ENCODE measurements around the gene EVA1B. TPM values are rescaled to one million over a fixed set of nuclear protein-coding genes. Genes with fewer than 3 reads are reported as not detected.
A peak's percentile ranks its signal among the peaks of the same experiment; 100 is the strongest.

EVA1B gene
- total and polyA plus RNA-seq, 2 of the 4 experiments (the other 2 are of a cell fraction): 49.8 to 64.6 TPM

- Histone ChIP-seq H3K9ac (ENCODE audit: low read depth, low read length) (peak overlapping the region; percentile 18), H4K8ac (ENCODE audit: low read depth in 2 of 2, low read length in 2 of 2) (peak overlapping the region; percentile 78 to 98; a peak in 3 of 4 replicates), H3K14ac (replicated peaks; ENCODE audit: low read depth, low read length) (peak overlapping the region; percentile 87), H4K20me1 (ENCODE audit: insufficient read depth, low read length) (no peaks in the 10 kb centered on the region), H3K23ac (ENCODE audit: low read depth, low read length) (peak overlapping the region; percentile 83; the same call in 1 of the 2 replicates), H2BK120ac (ENCODE audit: low read depth, low read length) (peak overlapping the region; percentile 99), H2AK5ac (ENCODE audit: low read depth, low read length) (peak overlapping the region; percentile 98), H3K4me1 (ENCODE audit: control insufficient read depth, insufficient read depth, low read length) (peaks cover 45% of the 10 kb centered on the region), H3K36me3 (ENCODE audit: control insufficient read depth, insufficient read depth, low read length) (peaks cover 50% of the 10 kb centered on the region), H3K9me1 (ENCODE audit: insufficient read depth, low read length) (peaks cover 37% of the 10 kb centered on the region), H3K4me3 (ENCODE audit: insufficient read depth, low read depth, low read length) (no peak overlapping the region), H3K27ac (ENCODE audit: insufficient read depth, low read length) (peak overlapping the region; percentile 91), H3K9me3 (ENCODE audit: control insufficient read depth, insufficient read depth, low read length) (no peaks in the 10 kb centered on the region), H3K79me1 (ENCODE audit: low read depth in 1 of 2, low read length in 2 of 2) (peaks cover 13 to 73% of the 10 kb centered on the region in 2 experiments; a peak in 3 of 4 replicates), H2BK15ac (ENCODE audit: low read depth, low read length) (peak overlapping the region; percentile 97; the same call in 2 of the 3 replicates), H3K56ac (ENCODE audit: extremely low read depth, insufficient read depth, low read length) (0 out of 2 replicates have a peak overlapping the region, but pooled peaks have one; percentile 6), H3K27me3 (ENCODE audit: control insufficient read depth, insufficient read depth, low read length) (no peaks in the 10 kb centered on the region), H3K4ac (ENCODE audit: low read depth, low read length) (peak overlapping the region; percentile 100), H4K5ac (ENCODE audit: low read depth, low read length) (peak overlapping the region; percentile 43), H2AFZ (replicated peaks; ENCODE audit: low read length, poor library complexity) (no peak overlapping the region), H2AK9ac (replicated peaks; ENCODE audit: low read depth, low read length, poor library complexity) (peak overlapping the region; percentile 90), H4K91ac (ENCODE audit: insufficient read depth, low read depth, low read length) (peak overlapping the region; percentile 100), H3K4me2 (ENCODE audit: low read depth, low read length) (no peak overlapping the region), H2BK20ac (ENCODE audit: low read depth, low read length) (peak overlapping the region; percentile 93), H2BK5ac (ENCODE audit: low read depth, low read length, poor library complexity, severe bottlenecking) (peak overlapping the region; percentile 99), H3K18ac (ENCODE audit: low read depth, low read length) (peak overlapping the region; percentile 29; the same call in 1 of the 2 replicates)
- 65% methylated on average over 15 of the region's 16 CpGs; no CpG with 5 or more reads in 1 of the 2 experiments for WGBS, 2 experiments (ENCODE audit: extremely low coverage in 2 of 2, insufficient read length in 1 of 2)
- in situ Hi-C loops (cut with MboI; ENCODE audit: low sequenced_read_pairs): no loop called here
- dilution Hi-C loops (cut with HindIII; ENCODE audit: low sequenced_read_pairs, unreplicated experiment): no loop called here
- no peak for TF ChIP-seq CEBPB (IDR thresholded peaks at IDR 0.05; ENCODE audit: low read depth, low read length)
- TF ChIP-seq POLR2A (IDR thresholded peaks at IDR 0.05; ENCODE audit: low read depth, low read length): no peak
- TF ChIP-seq CTCF (conservative IDR thresholded peaks at IDR 0.05; ENCODE audit: low read depth, low read length): no peak
- no peak for TF ChIP-seq MAZ (IDR thresholded peaks at IDR 0.05; ENCODE audit: borderline replicate concordance, low read depth, low read length)
- TF ChIP-seq FOS (IDR thresholded peaks at IDR 0.05; ENCODE audit: low read depth, low read length): no peak
- CTCF ChIA-PET: interaction anchor here (1.4 kb wide), 1 partner anchor 16 kb away, joined by 6 read pairs; no protein-coding TSS in a partner anchor
- intact Hi-C loops (cut with micrococcal nuclease): loop anchor here (2.0 kb wide), 2 partner anchors 27 to 71 kb away; partner anchors contain the start of gene EVA1B
- BruUV-seq (replicated peaks): no TSS peak
- POLR2A ChIA-PET (ENCODE audit: unreplicated experiment): no interaction called here
- no peak for DNase-seq
- no peak for ATAC-seq (ENCODE audit: low read depth)
Measured at GRCh38 chr1:36349839-36350238, 26.4 kb upstream of the EVA1B start.

Measured in IMR-90 (cell line).